NCI-H2227 treated with DMSO at 0.1 percent for 48 hours (cell line): ENCODE measurements around the gene LAMC3.
"Not testable (repeated sequence)": the region's sequence is repeated elsewhere in the genome, so short reads cannot be mapped to it uniquely, and the experiment has no call there.

Experiments used
- DNase-seq: peaks from one replicate; lab custom pipeline; 2025; lab: John Stamatoyannopoulos, UW

Gene LAMC3

DNA sequence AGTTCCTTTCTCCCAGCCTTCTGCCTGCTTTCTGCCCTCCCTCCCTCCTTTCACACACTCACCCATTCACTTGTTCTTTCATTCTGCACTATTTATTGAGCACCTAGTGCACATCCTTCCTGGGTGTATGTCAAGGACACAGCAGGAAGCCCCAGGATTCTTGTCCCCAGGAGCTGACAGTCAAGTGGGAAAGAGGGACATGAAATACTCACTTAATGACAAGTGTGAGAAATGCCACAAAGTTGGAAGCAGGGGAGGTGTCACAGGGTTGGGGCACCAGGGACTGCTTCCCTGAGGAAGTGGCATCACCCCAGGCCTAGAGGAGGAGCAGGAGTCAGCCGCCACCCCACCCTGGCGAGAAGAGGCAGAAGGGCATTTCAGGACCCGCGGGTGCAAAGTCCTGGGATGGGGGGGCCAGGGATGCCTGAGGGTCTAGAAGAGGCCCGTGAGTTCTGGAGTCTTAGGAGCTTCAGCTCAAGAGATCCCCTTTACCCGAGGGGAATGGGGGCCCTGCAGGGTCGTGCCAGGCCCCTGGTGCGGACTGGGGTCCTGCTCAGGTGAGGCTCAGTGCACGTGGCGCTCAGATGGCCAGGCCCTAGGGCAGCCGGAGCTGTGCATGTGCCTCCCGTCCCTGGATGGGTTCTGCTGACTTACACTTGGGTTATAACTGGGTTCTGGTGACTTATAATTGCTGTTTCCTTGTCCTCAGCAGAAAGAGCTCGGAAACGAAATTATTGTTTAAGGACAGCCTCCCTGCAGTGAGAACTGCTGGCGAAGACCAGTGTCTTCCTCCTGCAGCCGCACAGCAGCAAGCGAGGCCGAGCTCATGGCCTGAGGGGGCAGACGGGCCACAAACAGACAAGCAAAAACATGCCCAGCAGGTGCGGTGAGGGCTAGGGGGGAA, 16.9 kb upstream of the LAMC3 start:
- DNase-seq = no peak

DNA sequence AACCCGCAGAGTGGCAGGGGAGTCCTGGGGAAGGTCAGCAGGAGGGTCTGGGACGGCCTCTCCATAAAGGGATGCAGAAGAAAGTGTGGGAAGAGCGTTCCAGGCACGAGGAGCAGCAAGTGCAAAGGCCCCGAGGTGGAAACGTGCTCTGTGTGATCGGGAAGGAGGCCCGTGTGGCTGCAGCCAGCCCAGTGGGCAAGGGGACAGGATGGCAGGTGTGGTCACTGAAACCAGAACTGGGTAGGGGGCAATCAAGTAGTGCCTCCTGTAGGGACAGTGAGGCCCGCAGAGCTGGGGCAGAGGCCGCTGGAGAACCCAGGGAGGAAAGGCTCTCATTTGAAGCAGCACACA, 16.3 kb upstream of the LAMC3 start:
- DNase-seq = no peak

DNA sequence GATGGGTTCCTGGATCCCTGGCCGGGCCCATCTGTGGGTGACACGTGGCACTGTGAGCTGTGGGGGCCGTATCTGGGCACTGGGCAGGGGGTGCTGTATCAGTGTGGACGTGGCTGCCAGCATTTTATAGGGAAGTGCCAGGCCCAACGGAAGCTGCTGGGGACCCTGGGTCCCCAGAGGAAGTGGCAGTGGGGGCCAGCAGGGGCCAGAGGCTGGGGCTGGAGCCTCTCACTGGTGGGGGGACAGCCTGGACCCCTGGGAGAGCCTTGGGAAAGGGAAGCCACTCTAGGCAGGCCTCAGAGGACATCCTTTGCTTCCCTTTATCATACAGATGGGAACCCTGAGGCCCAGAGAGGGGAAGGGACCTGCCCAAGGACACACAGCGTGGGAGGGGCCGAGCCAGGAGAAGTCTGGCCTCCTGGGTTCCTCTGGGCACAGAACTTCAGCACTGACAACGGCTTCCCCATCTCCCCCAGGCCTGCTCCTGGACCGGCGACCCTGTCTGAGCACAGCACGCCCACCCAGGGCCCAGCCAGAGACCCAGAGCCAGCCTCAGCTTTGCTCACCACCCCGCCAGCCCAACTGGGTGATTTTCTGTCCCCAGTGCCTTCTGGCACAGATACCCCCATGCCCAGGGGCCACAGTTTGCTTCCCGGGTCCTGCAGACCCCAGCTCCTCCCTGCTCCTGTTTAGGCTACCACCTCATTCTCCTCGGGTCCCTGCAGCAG, 15.5 kb upstream of the LAMC3 start:
- no peak for DNase-seq

DNA sequence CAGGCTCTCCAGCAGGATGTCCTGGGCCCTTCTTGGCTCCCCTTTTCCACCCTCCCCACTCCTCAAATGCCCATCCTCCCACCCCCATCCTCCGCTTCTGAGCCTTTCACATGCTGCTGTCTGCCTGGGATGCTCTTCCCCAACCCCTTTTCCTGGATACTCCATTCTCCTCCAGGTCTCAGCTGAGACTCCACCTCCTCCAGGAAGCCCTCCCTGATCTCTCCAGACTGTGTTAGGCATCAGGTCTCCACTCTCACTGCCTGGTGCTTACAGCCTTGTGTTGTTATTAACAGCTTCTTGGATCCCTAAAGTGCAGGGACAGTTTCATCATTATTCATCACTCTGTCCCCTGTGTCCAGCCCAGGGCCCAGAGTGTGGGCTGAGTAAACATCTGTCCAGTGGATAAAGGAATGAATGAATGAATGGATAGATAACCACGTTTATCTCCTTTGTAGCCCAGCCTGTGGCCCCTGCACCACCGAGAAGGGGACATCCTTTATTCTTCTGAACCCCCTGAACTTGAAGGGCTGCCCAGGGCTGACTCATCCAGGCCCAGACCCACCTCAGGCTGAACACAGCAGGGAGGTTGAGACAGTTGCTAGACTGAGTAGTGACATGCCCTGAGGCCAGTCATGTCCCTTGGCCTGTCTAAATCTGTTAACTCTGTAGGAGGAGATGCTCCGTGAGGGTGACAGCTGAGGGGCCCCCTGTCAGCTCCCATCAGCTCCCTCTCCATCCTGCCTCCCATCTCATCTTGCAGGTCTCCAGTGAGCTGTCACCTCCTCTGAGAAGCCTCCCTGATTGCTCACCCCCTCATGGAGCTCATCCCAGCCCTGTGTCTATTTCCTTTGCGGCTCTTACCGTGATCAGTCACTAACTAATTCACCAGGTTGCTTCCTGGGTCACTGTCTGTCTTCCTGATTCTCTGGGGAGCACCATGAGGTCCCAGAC, 14.6 kb upstream of the LAMC3 start:
- DNase-seq = no peak

DNA sequence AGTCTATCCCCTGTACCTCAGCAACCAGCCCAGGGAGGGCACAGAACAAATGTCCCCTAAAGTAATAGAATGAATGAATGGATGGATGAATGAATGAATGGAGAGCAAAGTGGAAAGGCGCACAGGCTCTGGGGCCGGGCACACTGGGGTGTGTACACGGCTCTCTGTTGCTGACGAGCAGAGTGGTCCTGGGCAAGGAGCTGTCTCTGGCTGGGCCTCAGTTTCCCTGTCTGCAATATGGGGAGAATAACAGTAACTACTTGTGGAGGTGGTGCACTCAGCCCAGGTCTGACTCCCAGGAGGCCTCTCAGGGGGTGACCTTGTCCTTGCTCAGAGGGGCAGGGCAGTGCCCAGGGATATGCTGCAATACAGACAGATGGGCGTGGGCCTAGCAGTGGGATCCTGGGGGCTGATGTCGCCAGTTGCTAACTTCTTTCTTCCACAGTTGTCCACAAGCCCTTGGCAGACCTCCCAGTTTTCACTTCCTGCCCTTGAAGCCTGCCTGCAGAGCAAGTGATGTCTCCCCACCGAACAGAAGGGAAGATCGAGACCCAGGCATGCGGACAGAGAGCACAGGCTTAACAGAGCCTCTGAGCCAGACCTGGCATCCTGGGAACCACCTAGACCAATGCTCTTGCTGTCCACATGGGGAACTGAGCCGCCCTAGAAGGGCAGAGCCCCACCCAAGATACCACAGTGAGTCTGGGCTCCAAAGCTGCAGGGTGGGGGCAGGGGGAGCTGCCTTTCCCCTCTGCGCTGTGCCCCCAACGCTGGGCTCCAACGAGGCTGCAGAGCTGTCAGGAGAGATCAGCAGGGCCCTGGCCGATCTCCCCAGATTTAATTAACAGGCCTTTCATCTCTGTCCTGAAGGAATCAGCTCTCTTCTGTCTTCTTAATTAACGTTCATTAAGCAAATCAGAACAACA, 13.6 kb upstream of the LAMC3 start:
- DNase-seq = no peak

DNA sequence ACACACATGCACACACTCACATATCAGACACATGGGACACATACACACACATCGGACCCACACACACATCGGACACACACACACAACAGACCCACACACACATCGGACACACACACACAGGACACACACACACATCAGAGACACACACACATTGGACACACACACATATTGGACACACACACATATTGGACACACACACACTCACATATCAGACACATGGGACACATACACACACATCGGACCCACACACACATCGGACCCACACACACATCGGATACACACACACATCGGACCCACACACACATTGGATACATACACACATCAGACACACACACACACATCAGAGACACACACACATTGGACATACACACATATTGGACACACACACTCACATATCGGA, 12.8 kb upstream of the LAMC3 start:
- no peak for DNase-seq

DNA sequence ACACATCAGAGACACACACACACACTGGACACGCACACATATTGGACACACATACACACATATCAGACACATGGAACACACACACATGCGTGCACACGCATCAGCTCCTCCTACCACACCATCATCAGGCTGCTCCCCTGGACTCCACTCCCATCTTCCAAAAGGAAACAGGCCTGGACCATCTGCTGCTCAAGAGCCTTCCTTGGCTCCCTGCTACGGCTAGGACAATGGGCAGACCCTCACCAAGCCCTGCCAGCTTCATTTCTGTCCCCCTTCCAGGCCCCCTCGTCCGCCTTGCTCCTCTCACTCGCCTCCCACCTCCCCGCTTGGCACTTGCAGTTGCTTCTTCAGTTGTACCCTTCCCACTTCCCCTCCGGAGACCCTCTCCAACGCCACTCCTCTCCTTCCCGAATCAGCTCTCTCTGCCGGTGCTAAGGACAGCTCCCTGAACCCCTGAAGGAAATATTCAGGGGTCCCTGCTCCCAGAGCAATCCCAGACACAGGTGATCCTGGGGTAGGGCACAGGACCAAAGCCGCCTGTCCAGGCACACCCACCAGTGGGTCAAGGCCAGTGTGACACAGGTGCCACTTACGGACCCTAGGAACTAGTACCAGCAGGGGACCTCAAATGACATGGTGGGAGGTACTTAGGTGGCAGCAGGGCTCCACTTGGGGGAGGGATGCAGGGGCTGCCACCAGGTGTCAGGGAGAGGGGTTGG, 12.1 kb upstream of the LAMC3 start:
- no peak for DNase-seq

DNA sequence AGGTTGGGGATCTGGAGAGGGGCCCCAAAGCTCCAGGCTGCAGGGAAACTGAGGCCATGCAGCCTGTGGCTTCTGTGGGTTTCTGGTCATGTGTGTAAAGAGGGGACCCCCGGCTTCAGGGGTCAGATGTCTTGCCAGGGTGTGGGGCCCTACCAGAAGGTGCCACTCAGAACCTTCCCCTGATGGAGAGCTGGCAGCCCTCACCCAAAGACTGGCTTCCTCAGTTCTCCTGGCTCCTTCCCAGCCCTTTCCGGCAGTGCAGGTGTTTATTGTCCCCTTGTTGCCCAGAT, 11.6 kb upstream of the LAMC3 start:
- no peak for DNase-seq

DNA sequence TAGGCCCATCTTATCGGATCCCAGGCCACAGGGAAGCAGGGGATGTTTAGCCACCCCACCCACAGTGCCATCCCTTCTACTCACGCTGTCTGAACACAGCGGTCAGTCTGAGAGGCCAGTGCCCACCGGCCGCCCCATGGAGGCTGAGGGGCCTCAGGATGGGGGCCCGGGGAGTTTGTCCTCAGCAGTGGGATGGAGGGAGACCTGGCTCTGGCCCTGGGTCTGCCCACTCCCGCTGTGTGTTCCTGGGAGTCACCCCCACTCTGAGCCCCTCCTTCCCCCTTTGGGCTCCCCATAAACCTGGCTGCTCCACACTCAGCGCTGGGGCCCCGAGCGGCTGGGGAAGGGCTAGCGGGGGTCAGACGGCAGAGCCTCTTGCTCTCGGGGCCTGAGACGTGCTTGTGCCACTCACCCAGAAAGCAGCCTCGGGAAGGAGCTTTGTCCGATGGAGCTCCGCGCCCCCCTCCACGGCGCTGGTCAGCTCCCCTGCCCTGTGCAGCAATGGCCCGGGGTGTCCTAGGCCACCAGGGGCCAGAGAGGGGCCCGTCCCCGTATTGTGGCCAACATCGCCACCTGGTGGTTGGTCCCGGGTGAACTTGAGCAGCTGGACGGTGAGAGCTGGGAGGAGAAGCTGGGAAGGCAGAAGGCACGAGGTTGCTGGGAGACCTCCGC, 10.9 kb upstream of the LAMC3 start:
- no peak for DNase-seq

DNA sequence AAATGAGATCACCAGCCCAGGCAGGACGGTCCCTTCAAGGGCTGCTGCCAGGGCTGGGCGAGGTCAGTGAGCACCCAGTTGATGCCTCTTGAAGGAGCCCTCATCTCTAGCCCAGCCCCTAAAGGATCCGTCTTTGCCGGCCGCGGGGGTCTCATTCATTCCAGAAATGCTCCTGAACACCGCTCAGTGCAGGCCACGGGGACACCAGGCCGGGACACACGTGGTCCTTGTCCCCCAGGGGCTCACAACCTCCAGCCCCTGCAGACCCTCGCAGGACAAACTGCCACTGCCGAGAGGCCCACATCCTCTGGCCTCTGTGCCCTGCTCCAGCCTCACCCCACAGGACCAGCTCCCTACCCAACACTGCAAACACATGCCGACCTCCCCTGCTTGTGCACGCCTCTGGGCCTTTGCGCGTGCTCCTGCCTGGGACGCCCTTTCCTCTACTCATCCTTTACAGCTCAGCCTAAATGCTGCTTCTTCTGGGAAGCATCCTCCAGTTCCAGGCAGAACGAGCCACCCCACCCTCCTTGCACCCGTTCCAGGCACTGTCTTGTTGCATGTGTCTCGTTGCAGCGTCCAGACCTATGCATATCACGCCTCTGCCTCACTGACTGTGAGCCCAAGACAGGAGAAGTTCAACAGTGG, 10.3 kb upstream of the LAMC3 start:
- no peak for DNase-seq

DNA sequence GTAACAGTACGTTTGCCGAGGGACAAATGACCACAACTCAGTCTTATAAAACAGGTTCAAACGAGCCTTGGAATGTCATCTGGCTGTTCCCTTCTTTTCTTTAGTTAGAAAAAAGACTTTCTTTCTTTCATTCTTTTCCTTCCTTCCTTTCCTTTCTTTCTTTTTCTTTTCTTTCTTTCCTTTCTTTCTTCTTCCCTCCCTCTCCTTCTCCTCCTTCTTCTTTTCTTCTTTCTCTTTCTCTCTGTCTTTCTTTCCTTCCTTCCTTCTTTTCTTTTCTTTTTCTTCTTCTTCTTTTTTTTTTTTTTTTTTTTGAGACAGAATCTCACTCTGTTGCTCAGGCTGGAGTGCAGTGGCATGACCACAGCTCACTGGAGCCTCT, 9.7 kb upstream of the LAMC3 start:
- no peak for DNase-seq

DNA sequence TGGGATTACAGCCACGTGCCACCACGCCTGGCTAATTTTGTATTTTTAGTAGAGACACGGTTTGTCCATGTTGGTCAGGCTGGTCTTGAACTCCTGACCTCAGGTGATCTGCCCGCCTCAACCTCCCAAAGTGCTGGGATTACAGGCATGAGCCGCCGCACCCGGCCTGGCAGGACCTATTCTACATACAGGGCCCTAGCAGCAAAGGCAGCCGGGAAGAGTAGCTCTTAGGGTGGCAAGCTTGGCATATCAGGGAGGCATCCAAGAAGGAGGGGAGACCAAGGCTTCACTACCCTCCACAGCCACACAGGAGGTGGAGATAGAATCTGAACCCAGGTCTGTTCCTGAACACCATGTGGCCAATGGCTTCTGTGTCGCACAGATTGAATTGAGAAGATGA, 8.4 kb upstream of the LAMC3 start:
- DNase-seq = not testable (repeated sequence)

DNA sequence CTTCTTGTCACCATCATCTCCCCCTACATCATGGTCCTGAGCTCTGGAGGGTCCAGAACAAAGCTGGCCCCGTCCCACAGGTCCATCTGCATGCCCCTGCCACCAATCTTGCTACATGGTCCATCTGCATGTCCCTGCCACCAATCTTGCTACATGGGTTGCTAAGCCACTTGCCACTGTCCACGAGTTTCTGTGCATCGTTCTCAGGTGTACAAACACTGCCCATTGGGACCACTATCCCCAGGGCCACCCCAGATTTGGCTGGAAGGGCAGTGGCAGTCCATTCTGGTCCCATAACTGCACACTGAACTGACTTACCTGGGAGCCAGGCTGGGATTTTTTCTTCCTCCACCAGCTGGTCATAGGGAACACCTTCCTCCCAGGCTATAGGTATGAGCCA, 8.0 kb upstream of the LAMC3 start:
- DNase-seq = no peak

DNA sequence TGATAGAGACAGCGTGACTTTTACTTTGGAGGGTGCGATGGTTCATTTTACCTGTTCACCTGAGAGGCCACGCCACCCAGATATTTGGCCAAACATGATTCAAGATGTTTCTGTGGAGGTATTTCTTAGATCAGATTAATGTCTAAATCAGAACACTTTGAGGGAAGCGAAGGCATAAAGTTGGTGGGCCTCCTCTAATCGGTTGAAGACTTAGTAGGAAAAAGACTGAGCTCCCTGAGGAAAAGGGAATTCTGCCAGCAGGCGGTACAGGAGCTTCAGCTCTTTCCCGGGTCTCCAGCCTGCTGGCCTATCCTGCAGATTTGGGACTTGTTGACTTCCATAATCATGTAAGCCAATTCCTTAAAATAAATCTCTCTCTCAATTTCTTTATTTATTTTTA, 7.0 kb upstream of the LAMC3 start:
- no peak for DNase-seq

DNA sequence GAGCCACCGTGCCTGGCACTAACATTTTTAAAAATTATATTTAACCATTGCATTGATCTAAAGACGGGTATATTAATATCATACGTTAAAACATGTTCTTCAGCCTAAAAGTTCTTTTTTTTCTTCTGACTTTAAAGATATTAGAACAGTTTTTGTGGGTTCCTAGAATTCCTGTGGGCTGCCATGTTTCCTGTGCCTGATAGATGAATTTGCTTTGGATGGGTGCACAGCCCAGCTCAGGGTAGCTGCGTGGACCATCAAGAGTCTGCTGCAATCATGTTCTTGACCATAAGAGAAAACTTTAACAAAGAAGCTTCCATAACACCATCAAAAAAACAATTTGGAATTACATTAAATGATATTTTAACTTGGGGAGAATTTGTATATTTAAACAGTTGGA, 2.4 kb upstream of the LAMC3 start:
- DNase-seq = no peak

DNA sequence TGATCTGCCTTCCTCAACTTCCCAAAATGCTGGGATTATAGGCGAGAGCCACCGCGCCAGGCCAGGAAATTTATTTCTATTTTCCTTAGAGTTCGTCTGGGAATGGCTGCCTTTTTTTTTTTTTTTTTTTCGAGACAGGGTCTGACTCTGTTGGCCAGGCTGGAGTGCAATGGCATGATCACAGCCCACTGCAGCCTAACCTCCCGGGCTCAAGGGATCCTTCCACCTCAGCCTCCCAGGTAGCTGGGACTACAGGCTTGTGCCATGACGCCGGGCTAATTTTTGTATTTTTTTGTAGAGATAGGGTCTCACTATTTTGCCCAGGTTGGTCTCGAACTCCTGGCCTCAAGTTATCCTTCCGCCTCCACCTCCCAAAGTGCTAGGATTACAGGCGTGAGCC, 888 bp upstream of the LAMC3 start:
- no peak for DNase-seq

DNA sequence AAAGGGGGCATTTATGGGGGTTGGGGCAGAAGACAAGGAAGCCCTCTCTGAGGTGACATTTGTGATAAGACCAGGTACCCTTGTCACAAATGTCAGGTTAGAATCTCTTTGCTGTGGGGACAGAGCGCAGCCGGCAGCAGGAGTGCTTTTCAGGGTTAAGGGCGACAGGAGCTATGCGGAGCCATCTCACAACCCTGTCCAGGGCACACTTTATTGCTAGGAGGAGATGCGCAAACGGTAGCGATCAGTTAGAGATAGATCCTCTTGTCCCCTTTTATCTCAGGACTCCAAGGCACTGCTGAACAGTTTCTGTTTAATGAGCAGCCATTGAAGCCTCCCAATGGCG, 438 bp upstream of the LAMC3 start:
- DNase-seq = no peak

DNA sequence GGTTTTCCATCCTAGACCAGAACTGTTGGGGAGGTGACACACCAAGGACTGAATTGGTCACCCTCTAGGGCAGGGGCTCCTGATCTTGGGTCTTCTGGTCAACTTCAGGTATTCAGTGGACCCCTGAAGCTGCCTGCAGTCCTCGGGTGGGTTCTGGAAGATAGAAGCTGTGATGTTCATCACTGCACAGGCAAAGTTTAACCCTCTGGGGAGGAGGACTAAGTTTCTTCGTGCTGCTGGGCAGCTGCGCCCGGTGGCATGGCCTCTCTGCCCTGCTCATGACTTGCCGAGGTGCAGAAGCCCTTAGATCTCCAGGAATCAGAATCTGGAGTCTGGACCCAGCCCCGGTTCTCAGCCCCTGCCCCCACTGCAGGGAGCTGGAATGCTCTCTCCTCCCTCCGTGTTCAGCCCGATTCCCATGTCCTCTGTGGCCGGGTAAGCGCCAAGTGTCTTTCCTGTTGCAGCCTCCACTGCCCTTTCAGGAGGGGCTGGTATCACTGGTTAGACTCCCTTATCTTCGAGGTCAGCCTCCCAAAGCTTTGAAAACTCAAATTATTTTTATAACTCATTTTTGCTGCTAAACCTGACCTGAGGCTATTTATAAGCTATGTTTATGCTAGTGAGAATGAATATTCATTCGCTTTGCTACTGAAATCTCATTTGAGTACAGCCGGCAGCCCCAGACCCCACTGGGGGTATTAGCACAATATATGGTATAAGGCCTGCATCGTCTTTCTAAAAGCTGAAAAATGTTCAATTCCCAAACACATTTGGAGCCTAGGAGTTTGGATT, 1.7 kb downstream of the LAMC3 start:
- no peak for DNase-seq
